ENCODE results near the gene NTHL1. TPM values are rescaled to one million over a fixed set of nuclear protein-coding genes. Genes with fewer than 3 reads are reported as not detected.

Gene NTHL1
- total and polyA plus RNA-seq, 5 donors from 2014 or later: 15.0 to 52.7 (median 32.7) TPM

- no peaks in the 10 kb centered on the region for H3K9me3 ChIP-seq (ENCODE audit: control insufficient read depth in 2 of 2, low read length in 2 of 2)
- ATAC-seq (ENCODE audit: low read depth in 2 of 2) (no peak), DNase-seq (no peak)
- Mint-ChIP-seq H3K27me3 (no peaks in the 10 kb centered on the region), H3K9me3 (no peaks in the 10 kb centered on the region), H3K36me3 (peaks cover 1% of the 10 kb centered on the region), H3K4me3 (no peak overlapping the region), H3K27ac (no peak overlapping the region), H3K4me1 (peaks cover 0 to 33% (median 12%) of the 10 kb centered on the region in 4 donors)
- no peak overlapping the region for H3K4me3 ChIP-seq (ENCODE audit: low read depth, low read length)
- H3K36me3 ChIP-seq (ENCODE audit: control insufficient read depth, insufficient read depth, low read length): peaks cover 23% of the 10 kb centered on the region
- H3K4me1 ChIP-seq (ENCODE audit: control insufficient read depth, insufficient read depth, low read length, poor library complexity, severe bottlenecking): peaks cover 28% of the 10 kb centered on the region
- no peaks in the 10 kb centered on the region for H3K27me3 ChIP-seq (ENCODE audit: control insufficient read depth, insufficient read depth, low read length)
- no peak overlapping the region for H3K27ac ChIP-seq (ENCODE audit: insufficient read depth, low read length, poor library complexity, severe bottlenecking)
Observed at GRCh38 chr16:2003231-2003826, 44.3 kb downstream of the NTHL1 start.

- Mint-ChIP-seq H3K27ac (no peak overlapping the region), H3K4me3 (no peak overlapping the region), H3K4me1 (peaks cover 0 to 26% (median 7%) of the 10 kb centered on the region in 4 donors), H3K9me3 (no peaks in the 10 kb centered on the region), H3K27me3 (no peaks in the 10 kb centered on the region), H3K36me3 (peaks cover 5% of the 10 kb centered on the region)
- Histone ChIP-seq H3K36me3 (ENCODE audit: control insufficient read depth, insufficient read depth, low read length) (peaks cover 23% of the 10 kb centered on the region), H3K4me3 (ENCODE audit: low read depth, low read length) (no peak overlapping the region), H3K27ac (ENCODE audit: insufficient read depth, low read length, poor library complexity, severe bottlenecking) (no peak overlapping the region), H3K4me1 (ENCODE audit: control insufficient read depth, insufficient read depth, low read length, poor library complexity, severe bottlenecking) (peaks cover 21% of the 10 kb centered on the region), H3K9me3 (ENCODE audit: control insufficient read depth in 2 of 2, low read length in 2 of 2) (no peaks in the 10 kb centered on the region), H3K27me3 (ENCODE audit: control insufficient read depth, insufficient read depth, low read length) (no peaks in the 10 kb centered on the region)
- DNase-seq (no peak), ATAC-seq (ENCODE audit: low read depth in 2 of 2) (no peak)
Observed at GRCh38 chr16:2002406-2003230, 45.0 kb downstream of the NTHL1 start.

GRCh38 chr16:2001456-2002355 is 45.9 kb downstream of the NTHL1 start:
- H3K9me3 Mint-ChIP-seq: no peaks in the 10 kb centered on the region
- Histone ChIP-seq H3K4me1 (ENCODE audit: control insufficient read depth, insufficient read depth, low read length, poor library complexity, severe bottlenecking) (peaks cover 13% of the 10 kb centered on the region), H3K9me3 (ENCODE audit: control insufficient read depth in 2 of 2, low read length in 2 of 2) (no peaks in the 10 kb centered on the region), H3K4me3 (ENCODE audit: low read depth, low read length) (no peak overlapping the region), H3K27me3 (ENCODE audit: control insufficient read depth, insufficient read depth, low read length) (no peaks in the 10 kb centered on the region), H3K36me3 (ENCODE audit: control insufficient read depth, insufficient read depth, low read length) (peaks cover 23% of the 10 kb centered on the region), H3K27ac (ENCODE audit: insufficient read depth, low read length, poor library complexity, severe bottlenecking) (no peak overlapping the region)
- H3K4me3 Mint-ChIP-seq: no peak overlapping the region
- peaks cover 0 to 19% (median 7%) of the 10 kb centered on the region in 4 donors for H3K4me1 Mint-ChIP-seq
- H3K27me3 Mint-ChIP-seq: no peaks in the 10 kb centered on the region
- H3K36me3 Mint-ChIP-seq: peaks cover 9% of the 10 kb centered on the region
- no peak for ATAC-seq (ENCODE audit: low read depth in 2 of 2)
- DNase-seq: no peak
- no peak overlapping the region for H3K27ac Mint-ChIP-seq

GRCh38 chr16:2001035-2001434 is 46.6 kb downstream of the NTHL1 start:
- Histone ChIP-seq H3K4me3 (ENCODE audit: low read depth, low read length) (no peak overlapping the region), H3K27ac (ENCODE audit: insufficient read depth, low read length, poor library complexity, severe bottlenecking) (no peak overlapping the region), H3K36me3 (ENCODE audit: control insufficient read depth, insufficient read depth, low read length) (peaks cover 23% of the 10 kb centered on the region), H3K9me3 (ENCODE audit: control insufficient read depth in 2 of 2, low read length in 2 of 2) (no peaks in the 10 kb centered on the region), H3K4me1 (ENCODE audit: control insufficient read depth, insufficient read depth, low read length, poor library complexity, severe bottlenecking) (peaks cover 13% of the 10 kb centered on the region), H3K27me3 (ENCODE audit: control insufficient read depth, insufficient read depth, low read length) (no peaks in the 10 kb centered on the region)
- no peak overlapping the region for H3K4me3 Mint-ChIP-seq
- peaks cover 9% of the 10 kb centered on the region for H3K36me3 Mint-ChIP-seq
- DNase-seq: no peak
- no peaks in the 10 kb centered on the region for H3K9me3 Mint-ChIP-seq
- no peak for ATAC-seq (ENCODE audit: low read depth in 2 of 2)
- no peak overlapping the region for H3K27ac Mint-ChIP-seq
- no peaks in the 10 kb centered on the region for H3K27me3 Mint-ChIP-seq
- H3K4me1 Mint-ChIP-seq: peaks cover 0 to 13% (median 4%) of the 10 kb centered on the region in 4 donors

GRCh38 chr16:1999866-2000514 is 47.6 kb downstream of the NTHL1 start:
- no peaks in the 10 kb centered on the region for H3K27me3 ChIP-seq (ENCODE audit: control insufficient read depth, insufficient read depth, low read length)
- Mint-ChIP-seq H3K4me3 (no peak overlapping the region), H3K36me3 (peaks cover 9% of the 10 kb centered on the region), H3K27me3 (no peaks in the 10 kb centered on the region), H3K27ac (no peak overlapping the region), H3K4me1 (peaks cover 0 to 10% (median under 1%) of the 10 kb centered on the region in 4 donors), H3K9me3 (no peaks in the 10 kb centered on the region)
- peaks cover 9% of the 10 kb centered on the region for H3K4me1 ChIP-seq (ENCODE audit: control insufficient read depth, insufficient read depth, low read length, poor library complexity, severe bottlenecking)
- no peaks in the 10 kb centered on the region for H3K9me3 ChIP-seq (ENCODE audit: control insufficient read depth in 2 of 2, low read length in 2 of 2)
- H3K4me3 ChIP-seq (ENCODE audit: low read depth, low read length): no peak overlapping the region
- DNase-seq (no peak), ATAC-seq (ENCODE audit: low read depth in 2 of 2) (no peak)
- H3K27ac ChIP-seq (ENCODE audit: insufficient read depth, low read length, poor library complexity, severe bottlenecking): no peak overlapping the region
- peaks cover 23% of the 10 kb centered on the region for H3K36me3 ChIP-seq (ENCODE audit: control insufficient read depth, insufficient read depth, low read length)

GRCh38 chr16:1998852-1999801 is 48.5 kb downstream of the NTHL1 start:
- Histone ChIP-seq H3K4me1 (ENCODE audit: control insufficient read depth, insufficient read depth, low read length, poor library complexity, severe bottlenecking) (peaks cover 5% of the 10 kb centered on the region), H3K27ac (ENCODE audit: insufficient read depth, low read length, poor library complexity, severe bottlenecking) (no peak overlapping the region), H3K27me3 (ENCODE audit: control insufficient read depth, insufficient read depth, low read length) (no peaks in the 10 kb centered on the region), H3K9me3 (ENCODE audit: control insufficient read depth in 2 of 2, low read length in 2 of 2) (no peaks in the 10 kb centered on the region), H3K36me3 (ENCODE audit: control insufficient read depth, insufficient read depth, low read length) (peaks cover 23% of the 10 kb centered on the region), H3K4me3 (ENCODE audit: low read depth, low read length) (no peak overlapping the region)
- Mint-ChIP-seq H3K27me3 (no peaks in the 10 kb centered on the region), H3K27ac (no peak overlapping the region), H3K4me1 (peaks cover 0 to 5% (median under 1%) of the 10 kb centered on the region in 4 donors), H3K36me3 (peaks cover 9% of the 10 kb centered on the region), H3K4me3 (no peak overlapping the region), H3K9me3 (no peaks in the 10 kb centered on the region)
- no peak for DNase-seq
- ATAC-seq (ENCODE audit: low read depth in 2 of 2): no peak
